HCT116 (cell line): ENCODE data around the gene SLFN12. TPM values are rescaled to one million over a fixed set of nuclear protein-coding genes. Genes with fewer than 3 reads are reported as not detected.

Source experiments
- ATAC-seq: fragments of 200-7000 bp; cut with Tn5 transposase; 2 replicates; pipeline ENCODE4 v1.9.1; 2020; ENCODE audit warnings: mild to moderate bottlenecking, moderate library complexity
- BruUV-seq: library from RNA; stranded (reverse); fragments of 400-500 nt; replicated peaks from 2 replicates; lab custom pipeline; 2021; lab: Mats Ljungman, UMichigan
- CTCF ChIA-PET: fragments of 300-600 bp; sonication (Branson Sonifier 250); formaldehyde crosslinking; loops from one replicate; lab custom pipeline; 2021; ENCODE audit warnings: antibody characterized with exemption; lab: Charles Lee
- POLR2A ChIA-PET: fragments of 300-600, 350-600 bp; sonication (Branson Sonifier 250); formaldehyde crosslinking; loops from one replicate; lab custom pipeline; 2021; ENCODE audit warnings: antibody characterized with exemption; lab: Charles Lee
- RAD21 ChIA-PET, 2 experiments: fragments of 300-600 bp; sonication (Branson Sonifier 250); formaldehyde crosslinking; loops; one replicate each; lab custom pipeline; 2023; ENCODE audit warnings: low total read pairs in 2 of 2; ENCODE audit not compliant: uncharacterized antibody in 2 of 2, unreplicated experiment in 2 of 2, low non-redundant PET in 1 of 2; lab: Charles Lee
- DNase-seq: peaks from one replicate; pipeline ENCODE4 v3.0.0-alpha.2; 2010; ENCODE audit warnings: low read depth, low spot score
- H2AFZ ChIP-seq: fragments of 200-600 bp; shearing (Covaris generic), sonication (generic); 2 replicates; pipeline ENCODE4 v1.6.1; 2017; ENCODE audit warnings: low read depth, mixed run types, mixed read lengths, antibody characterized with exemption, low read length; ENCODE audit not compliant: poor library complexity, severe bottlenecking
- H3K27ac ChIP-seq: 2 replicates; pipeline ENCODE4 v1.5.1; 2012; ENCODE audit warnings: low read depth, low read length
- H3K27me3 ChIP-seq: fragments of 200-600 bp; sonication (generic); 2 replicates; pipeline ENCODE4 v1.6.1; 2016; ENCODE audit warnings: mixed run types, low read length, mixed read lengths; ENCODE audit not compliant: insufficient read depth
- H3K36me3 ChIP-seq, 2 experiments: fragments of 200-500 bp in 1 of 2; fragments of 200-600 bp in 1 of 2; sonication (Bioruptor generic) in 1 of 2; sonication (generic) in 1 of 2; 2 replicates each; pipeline versions ENCODE4 v1.5.1 to v1.6.1; 2014 to 2016; ENCODE audit warnings: low read length in 2 of 2, inconsistent platforms in 1 of 2, mixed read lengths in 1 of 2, mixed run types in 1 of 2; ENCODE audit not compliant: insufficient read depth in 2 of 2, control insufficient read depth in 1 of 2
- H3K4me1 ChIP-seq, 2 experiments: fragments of 200-600 bp in 1 of 2; sonication (generic) in 1 of 2; 2 replicates each; pipeline versions ENCODE4 v1.5.1 to v1.6.1; 2012 to 2017; ENCODE audit warnings: low read length in 2 of 2, inconsistent platforms in 1 of 2, mild to moderate bottlenecking in 1 of 2, mixed read lengths in 1 of 2, mixed run types in 1 of 2, moderate library complexity in 1 of 2; ENCODE audit not compliant: insufficient read depth in 2 of 2, control insufficient read depth in 1 of 2
- H3K4me2 ChIP-seq: fragments of 200-600 bp; sonication (generic); 2 replicates; pipeline ENCODE4 v1.6.1; 2017; ENCODE audit warnings: mixed run types, low read length, mixed read lengths
- H3K4me3 ChIP-seq, 2 experiments: fragments of 200-600 bp in 1 of 2; sonication (generic) in 1 of 2; replicated peaks in 1 of 2; 2 replicates each; pipeline ENCODE4 v1.5.1; 2011 to 2016; ENCODE audit warnings: low read length in 2 of 2, control low read depth in 1 of 2, low read depth in 1 of 2, mild to moderate bottlenecking in 1 of 2, mixed read lengths in 1 of 2, mixed run types in 1 of 2
- H3K79me2 ChIP-seq: fragments of 200-600 bp; sonication (generic); 2 replicates; pipeline ENCODE4 v1.6.1; 2017; ENCODE audit warnings: mild to moderate bottlenecking, mixed run types, low read length, moderate library complexity, mixed read lengths; ENCODE audit not compliant: insufficient read depth
- H3K9ac ChIP-seq: fragments of 200-600 bp; sonication (generic); 2 replicates; pipeline ENCODE4 v1.6.1; 2016; ENCODE audit warnings: low read length, mixed read lengths
- H3K9me2 ChIP-seq: fragments of 200-600 bp; sonication (generic), shearing (Covaris generic); 2 replicates; pipeline ENCODE4 v1.6.1; 2017; ENCODE audit warnings: mixed run types, mild to moderate bottlenecking, moderate library complexity; ENCODE audit not compliant: insufficient read depth
- H3K9me3 ChIP-seq, 2 experiments: fragments of 200-500 bp in 1 of 2; fragments of 200-600 bp in 1 of 2; sonication (Bioruptor generic) in 1 of 2; sonication (generic) in 1 of 2; 2 replicates each; pipeline ENCODE4 v1.6.1; 2014 to 2017; ENCODE audit warnings: low read length in 2 of 2, mixed read lengths in 2 of 2, inconsistent platforms in 1 of 2, low read depth in 1 of 2, mild to moderate bottlenecking in 1 of 2, mixed run types in 1 of 2, moderate library complexity in 1 of 2; ENCODE audit not compliant: control insufficient read depth in 1 of 2, insufficient read depth in 1 of 2
- H4K20me1 ChIP-seq: fragments of 200-600 bp; sonication (generic), shearing (Covaris generic); 2 replicates; pipeline ENCODE4 v1.6.1; 2017; ENCODE audit warnings: mixed run types, mild to moderate bottlenecking, moderate library complexity; ENCODE audit not compliant: insufficient read depth
- ATF3 ChIP-seq: IDR thresholded peaks from 2 replicates; pipeline ENCODE4 v1.6.1; 2012
- CBX3 ChIP-seq: IDR thresholded peaks from 2 replicates; pipeline ENCODE4 v1.6.1; 2012; ENCODE audit warnings: low read depth
- CEBPB ChIP-seq: IDR thresholded peaks from 2 replicates; pipeline ENCODE4 v1.6.1; 2012; ENCODE audit warnings: low read depth
- CTCF ChIP-seq, 3 experiments: fragments of 200-600 bp in 1 of 3; sonication (generic) in 1 of 3; IDR thresholded peaks in 2 of 3; conservative IDR thresholded peaks in 1 of 3; 2 replicates each; pipeline ENCODE4 v1.5.1; 2012 to 2017; ENCODE audit warnings: low read depth in 2 of 3, low read length in 2 of 3, antibody characterized with exemption in 1 of 3, borderline replicate concordance in 1 of 3, control low read depth in 1 of 3, mild to moderate bottlenecking in 1 of 3, mixed read lengths in 1 of 3, mixed run types in 1 of 3, moderate library complexity in 1 of 3; ENCODE audit not compliant: insufficient read depth in 1 of 3
- EGR1 ChIP-seq: IDR thresholded peaks from 2 replicates; pipeline ENCODE4 v1.6.1; 2012; ENCODE audit warnings: low read depth
- ELF1 ChIP-seq: IDR thresholded peaks from 2 replicates; pipeline ENCODE4 v1.6.1; 2012; ENCODE audit warnings: low read depth, borderline replicate concordance
- EZH2 ChIP-seq: fragments of 200-600 bp; sonication (generic); IDR thresholded peaks from 2 replicates; pipeline ENCODE4 v1.6.1; 2017; ENCODE audit warnings: antibody characterized with exemption, mixed run types
- EZH2phosphoT487 ChIP-seq: fragments of 200-600 bp; IDR thresholded peaks from 2 replicates; pipeline ENCODE4 v1.6.1; 2018; ENCODE audit warnings: antibody characterized with exemption, borderline replicate concordance
- FOSL1 ChIP-seq: IDR thresholded peaks from 2 replicates; pipeline ENCODE4 v1.6.1; 2012; ENCODE audit warnings: low read depth
- JUND ChIP-seq: IDR thresholded peaks from 2 replicates; pipeline ENCODE4 v1.6.1; 2012
- MAX ChIP-seq: IDR thresholded peaks from 2 replicates; pipeline ENCODE4 v1.6.1; 2012
- POLR2A ChIP-seq: IDR thresholded peaks from 2 replicates; pipeline ENCODE4 v1.7.0; 2011; ENCODE audit warnings: borderline replicate concordance; ENCODE audit not compliant: insufficient read depth, insufficient read length; ENCODE audit errors: extremely low read depth
- POLR2AphosphoS5 ChIP-seq: IDR thresholded peaks from 2 replicates; pipeline ENCODE4 v1.6.1; 2011; ENCODE audit warnings: mild to moderate bottlenecking, low read depth, low read length, moderate library complexity
- RAD21 ChIP-seq: IDR thresholded peaks from 2 replicates; pipeline ENCODE4 v1.6.1; 2012; ENCODE audit warnings: low read depth, mild to moderate bottlenecking
- REST ChIP-seq: IDR thresholded peaks from 2 replicates; pipeline ENCODE4 v1.6.1; 2012; ENCODE audit warnings: low read depth
- SIN3A ChIP-seq: IDR thresholded peaks from 2 replicates; pipeline ENCODE4 v1.6.1; 2012; ENCODE audit warnings: low read depth
- SP1 ChIP-seq: IDR thresholded peaks from 2 replicates; pipeline ENCODE4 v1.6.1; 2012; ENCODE audit warnings: low read depth
- SRF ChIP-seq: IDR thresholded peaks from 2 replicates; pipeline ENCODE4 v1.6.1; 2012; ENCODE audit warnings: low read depth
- TCF7L2 ChIP-seq: IDR thresholded peaks from 2 replicates; pipeline ENCODE4 v1.7.0; 2011; ENCODE audit warnings: borderline replicate concordance, inconsistent platforms; ENCODE audit not compliant: insufficient read depth, insufficient read length; ENCODE audit errors: extremely low read depth
- YY1 ChIP-seq: IDR thresholded peaks from 2 replicates; pipeline ENCODE4 v1.6.1; 2011; ENCODE audit warnings: low read length, low read depth, moderate library complexity, mild to moderate bottlenecking; ENCODE audit not compliant: insufficient replicate concordance; ENCODE audit errors: extremely low read depth
- ZFX ChIP-seq: fragments of 450-650 bp; IDR thresholded peaks from 2 replicates; pipeline ENCODE4 v1.6.1; 2017
- ZNF274 ChIP-seq: fragments of 200-500 bp; sonication (Bioruptor generic); IDR thresholded peaks from 2 replicates; pipeline ENCODE4 v1.6.1; 2014; ENCODE audit warnings: mild to moderate bottlenecking, low read depth, low read length, inconsistent platforms
- intact Hi-C: fragments of 100-400 bp; cut with micrococcal nuclease; formaldehyde crosslinking; loops from 2 replicates; pipeline ENCODE4 v1.10.0; 2022
- total RNA-seq: library from RNA; stranded (reverse); gene quantifications from one replicate; pipeline ENCODE4 v1.2.1, GENCODE V29; 2021; ENCODE audit not compliant: unreplicated experiment

The SLFN12 gene
- total RNA-seq, 1 experiment from 2014 or later: not detected

- ChIA-PET CTCF (no interaction called here), POLR2A (no interaction called here), RAD21 (no interaction called here)
- DNase-seq (peak; percentile 85), ATAC-seq (peak; percentile 96)
- Histone ChIP-seq H3K9me2 (no peaks in the 10 kb centered on the region), H3K27me3 (no peaks in the 10 kb centered on the region; the same call in 1 of the 2 replicates), H3K4me3 (peak overlapping the region in 1 of 2 experiments; percentile 41; a peak in 2 of 4 replicates), H3K79me2 (no peaks in the 10 kb centered on the region), H3K9me3 (no peaks in the 10 kb centered on the region), H3K27ac (peak overlapping the region; percentile 39; the same call in 1 of the 2 replicates), H3K9ac (no peak overlapping the region), H3K4me1 (peaks cover 12 to 16% of the 10 kb centered on the region in 2 experiments), H3K36me3 (no peaks in the 10 kb centered on the region), H2AFZ (peak overlapping the region; percentile 84), H4K20me1 (no peaks in the 10 kb centered on the region), H3K4me2 (peak overlapping the region; percentile 80)
- intact Hi-C loops: no loop called here
- BruUV-seq: no TSS peak
- TF ChIP-seq SIN3A: no peak
- TF ChIP-seq REST: no peak
- no peak for TF ChIP-seq ELF1
- no peak for TF ChIP-seq YY1
- TF ChIP-seq MAX: no peak
- TF ChIP-seq FOSL1: peak; percentile 81
- no peak for TF ChIP-seq ZFX
- peak; percentile 35; the same call in 1 of the 2 replicates for TF ChIP-seq SP1
- no peak; the same call in 1 of the 2 replicates for TF ChIP-seq SRF
- no peak for TF ChIP-seq RAD21
- TF ChIP-seq EZH2: no peak
- TF ChIP-seq CBX3: 0 out of 2 replicates have a peak, but pooled peaks have one; percentile 56
- TF ChIP-seq CEBPB: no peak; the same call in 1 of the 2 replicates
- TF ChIP-seq JUND: peak; percentile 88
- no peak for TF ChIP-seq ZNF274
- TF ChIP-seq EGR1: no peak
- TF ChIP-seq TCF7L2: no peak
- 0 out of 6 replicates have a peak, but pooled peaks of 1 of the 3 experiments have one; percentile 9 for TF ChIP-seq CTCF (IDR thresholded peaks at IDR 0.05 in 2 of 3, conservative IDR thresholded peaks at IDR 0.05 in 1 of 3; ENCODE audit: borderline replicate concordance in 1 of 3, insufficient read depth in 1 of 3, low read depth in 2 of 3, low read length in 2 of 3)
- no peak for TF ChIP-seq POLR2A
- peak; percentile 76 for TF ChIP-seq ATF3
- TF ChIP-seq EZH2phosphoT487: no peak
- no peak for TF ChIP-seq POLR2AphosphoS5
Observed at GRCh38 chr17:35433075-35433894, 985 bp upstream of the SLFN12 start.
